HEK293 (cell line): ENCODE measurements around the gene MTURN.

ENCODE experiments used
- CTCF ChIP-seq: fragments of 450-650 bp; formaldehyde crosslinking; IDR thresholded peaks from 2 replicates; pipeline ENCODE4 v1.5.1; 2016; ENCODE audit warnings: missing biosample characterization, missing genetic modification characterization
- HOXD13 ChIP-seq: sonication (generic); formaldehyde crosslinking; IDR thresholded peaks from 2 replicates; pipeline ENCODE4 v1.8.0; 2022; ENCODE audit warnings: missing genetic modification reagents, borderline replicate concordance
- PRDM10 ChIP-seq: fragments of 450-650 bp; formaldehyde crosslinking; IDR thresholded peaks from 2 replicates; pipeline ENCODE4 v1.5.1; 2016; ENCODE audit warnings: missing biosample characterization, missing genetic modification characterization
- TSHZ1 ChIP-seq: fragments of 450-650 bp; formaldehyde crosslinking; IDR thresholded peaks from 2 replicates; pipeline ENCODE4 v1.5.1; 2016; ENCODE audit warnings: missing biosample characterization, missing genetic modification characterization, borderline replicate concordance
- ZBTB26 ChIP-seq: fragments of 450-650 bp; formaldehyde crosslinking; optimal IDR thresholded peaks from 2 replicates; pipeline ENCODE3; 2016; ENCODE audit warnings: missing biosample characterization, mild to moderate bottlenecking, missing genetic modification characterization
- ZNF488 ChIP-seq: fragments of 450-650 bp; formaldehyde crosslinking; IDR thresholded peaks from 2 replicates; pipeline ENCODE4 v1.5.1; 2016; ENCODE audit warnings: missing biosample characterization, missing genetic modification characterization
- ZNF530 ChIP-seq: fragments of 450-650 bp; formaldehyde crosslinking; IDR thresholded peaks from 2 replicates; pipeline ENCODE4 v1.5.1; 2016; ENCODE audit warnings: low read depth, missing biosample characterization, missing genetic modification characterization
- ZNF561 ChIP-seq: fragments of 450-650 bp; IDR thresholded peaks from 2 replicates; pipeline ENCODE4 v1.5.1; 2018; ENCODE audit warnings: missing biosample characterization, missing genetic modification characterization, borderline replicate concordance
- ZNF677 ChIP-seq: fragments of 450-650 bp; IDR thresholded peaks from 2 replicates; pipeline ENCODE4 v1.5.0; 2018; ENCODE audit warnings: missing biosample characterization, mild to moderate bottlenecking, missing genetic modification characterization, moderate library complexity
- ZNF791 ChIP-seq: fragments of 450-650 bp; formaldehyde crosslinking; IDR thresholded peaks from 2 replicates; pipeline ENCODE4 v1.5.1; 2016; ENCODE audit warnings: missing biosample characterization, missing genetic modification characterization

- no peak for TF ChIP-seq CTCF
- no peak for TF ChIP-seq ZNF677
- no peak for TF ChIP-seq ZNF530 (tag by site-specific recombination)
- TF ChIP-seq HOXD13 (CRISPR knock-in tag), result no peak
- no peak for TF ChIP-seq ZNF791 (tag by site-specific recombination)
- no peak for TF ChIP-seq ZNF488 (tag by site-specific recombination)
- TF ChIP-seq TSHZ1 (tag by site-specific recombination), result no peak
- no peak for TF ChIP-seq PRDM10
- no peak for TF ChIP-seq ZNF561 (tag by site-specific recombination)
- no peak for TF ChIP-seq ZBTB26 (tag by site-specific recombination)
Measured at GRCh38 chr7:30202671-30203070, 67.9 kb downstream of the MTURN start.
